SJSA1 (cell line): ENCODE measurements around the gene OR6C6. TPM values are rescaled to one million over a fixed set of nuclear protein-coding genes. Genes with fewer than 3 reads are reported as not detected.

Source experiments
- total RNA-seq: library from RNA; depleted of rRNA; stranded (reverse); fragments of >200 nt; shearing (Covaris generic); gene quantifications from 2 replicates; pipeline ENCODE4 v1.2.3, GENCODE V29; 2014; rRNA removed

OR6C6 gene
- total RNA-seq, 1 experiment from 2014 or later, result not detected

Other genes with a start within 250 kb of the OR6C6 start
- gene OR9K2, start 170.2 kb downstream of the OR6C6 start, total RNA-seq, result not detected in 2 replicates
- gene OR10A7, start 75.5 kb downstream of the OR6C6 start, total RNA-seq, result not detected in 2 replicates
- gene OR6C74, start 52.0 kb downstream of the OR6C6 start, total RNA-seq, result not detected in 2 replicates
- not detected in 2 replicates for gene OR6C1, start 17.8 kb upstream of the OR6C6 start, total RNA-seq
- gene OR6C3, start 34.2 kb upstream of the OR6C6 start, total RNA-seq, result not detected in 2 replicates
- gene OR6C75, start 66.4 kb upstream of the OR6C6 start, total RNA-seq, result not detected in 2 replicates
- not detected in 2 replicates for gene OR6C65, start 104.0 kb upstream of the OR6C6 start, total RNA-seq
- not detected in 2 replicates for gene OR6C76, start 129.7 kb upstream of the OR6C6 start, total RNA-seq
- not detected in 2 replicates for gene OR6C2, start 147.5 kb upstream of the OR6C6 start, total RNA-seq
- gene OR6C70, start 173.6 kb upstream of the OR6C6 start, total RNA-seq, result not detected in 2 replicates
- gene OR6C68, start 195.8 kb upstream of the OR6C6 start, total RNA-seq, result not detected in 2 replicates